LoVo (cell line): ENCODE data around the gene STK4.
"Not testable (repeated sequence)": the region's sequence is repeated elsewhere in the genome, so short reads cannot be mapped to it uniquely, and the experiment has no call there.

Experiments
- DNase-seq: peaks from one replicate; pipeline ENCODE4 v3.0.0-alpha.2; 2016; ENCODE audit warnings: low spot score

Gene STK4

GRCh38 chr20:45056473-45057173, 90.3 kb downstream of the STK4 start:
- no peak for DNase-seq

GRCh38 chr20:45058168-45058850, 92.0 kb downstream of the STK4 start:
- DNase-seq: no peak

- DNase-seq: no peak
These were observed 92.9 kb downstream of the STK4 start for GRCh38 chr20:45059022-45059728.

- no peak for DNase-seq
These were observed 94.0 kb downstream of the STK4 start for GRCh38 chr20:45060294-45060693.

- DNase-seq: peak; percentile 8
These were observed 94.9 kb downstream of the STK4 start for GRCh38 chr20:45061244-45061643.

GRCh38 chr20:45063107-45063506, 96.8 kb downstream of the STK4 start:
- DNase-seq: not testable (repeated sequence)

- DNase-seq: no peak
These were observed 98.5 kb downstream of the STK4 start for GRCh38 chr20:45064812-45065211.

GRCh38 chr20:45066372-45066771, 100.1 kb downstream of the STK4 start:
- no peak for DNase-seq

- DNase-seq: no peak
These were observed 100.8 kb downstream of the STK4 start for GRCh38 chr20:45067087-45067486.

GRCh38 chr20:45067558-45067957, 101.2 kb downstream of the STK4 start:
- DNase-seq: no peak

GRCh38 chr20:45069261-45069660, 102.9 kb downstream of the STK4 start:
- no peak for DNase-seq

- no peak for DNase-seq
These were observed 104.8 kb downstream of the STK4 start for GRCh38 chr20:45070932-45071632.

- no peak for DNase-seq
These were observed 105.8 kb downstream of the STK4 start for GRCh38 chr20:45072066-45072465.

- DNase-seq: no peak
These were observed 106.9 kb downstream of the STK4 start for GRCh38 chr20:45073221-45073620.

- no peak for DNase-seq
These were observed 111.2 kb downstream of the STK4 start for GRCh38 chr20:45077559-45077958.

- DNase-seq: no peak
These were observed 114.7 kb downstream of the STK4 start for GRCh38 chr20:45080867-45081624.

GRCh38 chr20:45082468-45082867, 116.2 kb downstream of the STK4 start:
- DNase-seq: no peak

GRCh38 chr20:45083127-45083526, 116.8 kb downstream of the STK4 start:
- no peak for DNase-seq

GRCh38 chr20:45085289-45085688, 119.0 kb downstream of the STK4 start:
- no peak for DNase-seq

GRCh38 chr20:45085867-45086266, 119.6 kb downstream of the STK4 start:
- DNase-seq: no peak

GRCh38 chr20:45087097-45087790, 120.9 kb downstream of the STK4 start:
- DNase-seq: no peak
